Cardiac fibroblast (primary cell): ENCODE results near the gene MYF6.
A peak's percentile ranks its signal among the peaks of the same experiment; 100 is the strongest.

Experiments used
- DNase-seq, 2 donors: peaks; one replicate each; pipeline versions ENCODE4 v3.0.0 to v3.0.0-alpha.2; 2010; ENCODE audit warnings: low read depth in 2 of 2
- H3K4me3 ChIP-seq, 2 donors: replicated peaks in 1 of 2; 1 replicate in 1 of 2; 2 replicates in 1 of 2; pipeline ENCODE4 v1.5.1; 2011; ENCODE audit warnings: low read depth in 2 of 2, low read length in 2 of 2, mild to moderate bottlenecking in 2 of 2, moderate library complexity in 1 of 2
- CTCF ChIP-seq: IDR thresholded peaks from one replicate; pipeline ENCODE4 v1.5.1; 2011; ENCODE audit warnings: low read depth, mild to moderate bottlenecking, low read length, inconsistent platforms

Gene MYF6

GRCh38 chr12:80697270-80697887 lies 10.1 kb upstream of the MYF6 start:
- no peak overlapping the region for H3K4me3 ChIP-seq
- DNase-seq = no peak
- TF ChIP-seq CTCF = no peak

- no peak for DNase-seq
- no peak for TF ChIP-seq CTCF
- H3K4me3 ChIP-seq = no peak overlapping the region
Measured at GRCh38 chr12:80698256-80698655, 9.2 kb upstream of the MYF6 start.

- no peak for DNase-seq
- no peak for TF ChIP-seq CTCF
- H3K4me3 ChIP-seq = no peak overlapping the region
Measured at GRCh38 chr12:80698847-80699542, 8.4 kb upstream of the MYF6 start.

GRCh38 chr12:80700327-80700726 lies 7.1 kb upstream of the MYF6 start:
- no peak overlapping the region for H3K4me3 ChIP-seq
- TF ChIP-seq CTCF = no peak
- no peak for DNase-seq

GRCh38 chr12:80701388-80701787 lies 6.0 kb upstream of the MYF6 start:
- no peak for TF ChIP-seq CTCF
- DNase-seq = no peak
- no peak overlapping the region for H3K4me3 ChIP-seq

- peak overlapping the region in 1 of 2 donors; percentile 24 for H3K4me3 ChIP-seq
- DNase-seq = peak; percentile 53 to 84
- no peak for TF ChIP-seq CTCF
Measured at GRCh38 chr12:80702889-80703805, 4.3 kb upstream of the MYF6 start.
